Measurements from ENCODE around the gene SH3PXD2A.
A peak's percentile ranks its signal among the peaks of the same experiment; 100 is the strongest.

DNA sequence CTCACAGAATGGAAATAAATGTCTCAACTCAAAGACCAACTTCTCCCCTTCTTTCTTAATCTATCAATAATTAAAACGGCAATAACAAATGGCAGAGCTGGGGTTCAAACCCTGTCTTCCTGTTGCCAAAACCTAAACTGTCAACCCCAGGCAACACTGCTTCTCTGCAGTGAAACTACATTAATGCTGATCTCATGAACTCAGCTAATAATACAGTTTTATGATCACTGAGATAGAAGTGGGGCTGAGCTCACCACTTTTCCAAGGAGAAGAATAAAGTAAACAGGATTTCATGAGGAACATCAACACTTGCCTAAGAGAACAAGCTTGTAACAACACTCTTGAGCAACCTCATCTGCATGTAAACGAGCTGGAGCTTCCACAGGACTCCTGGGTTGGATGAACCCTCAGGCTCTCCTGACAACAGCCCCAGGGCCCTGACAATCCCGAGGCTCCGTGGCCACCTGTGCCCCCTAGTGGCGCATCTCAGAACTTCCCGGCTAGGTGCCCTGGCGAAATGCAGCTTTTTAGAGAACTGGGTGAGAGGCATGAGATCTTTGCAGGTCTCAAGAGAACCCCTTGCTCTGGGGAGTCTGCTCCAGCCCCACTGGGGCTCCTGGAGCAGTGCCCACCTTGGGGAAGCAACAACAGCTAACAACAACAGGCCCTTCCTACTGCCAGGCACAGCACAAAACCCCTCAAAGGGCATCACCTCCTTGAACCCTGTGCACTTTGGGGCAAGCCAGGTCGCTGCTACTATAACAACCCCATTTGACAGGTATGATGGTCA lies 169.3 kb downstream of the SH3PXD2A start:
- TF ChIP-seq, protein P1, sequence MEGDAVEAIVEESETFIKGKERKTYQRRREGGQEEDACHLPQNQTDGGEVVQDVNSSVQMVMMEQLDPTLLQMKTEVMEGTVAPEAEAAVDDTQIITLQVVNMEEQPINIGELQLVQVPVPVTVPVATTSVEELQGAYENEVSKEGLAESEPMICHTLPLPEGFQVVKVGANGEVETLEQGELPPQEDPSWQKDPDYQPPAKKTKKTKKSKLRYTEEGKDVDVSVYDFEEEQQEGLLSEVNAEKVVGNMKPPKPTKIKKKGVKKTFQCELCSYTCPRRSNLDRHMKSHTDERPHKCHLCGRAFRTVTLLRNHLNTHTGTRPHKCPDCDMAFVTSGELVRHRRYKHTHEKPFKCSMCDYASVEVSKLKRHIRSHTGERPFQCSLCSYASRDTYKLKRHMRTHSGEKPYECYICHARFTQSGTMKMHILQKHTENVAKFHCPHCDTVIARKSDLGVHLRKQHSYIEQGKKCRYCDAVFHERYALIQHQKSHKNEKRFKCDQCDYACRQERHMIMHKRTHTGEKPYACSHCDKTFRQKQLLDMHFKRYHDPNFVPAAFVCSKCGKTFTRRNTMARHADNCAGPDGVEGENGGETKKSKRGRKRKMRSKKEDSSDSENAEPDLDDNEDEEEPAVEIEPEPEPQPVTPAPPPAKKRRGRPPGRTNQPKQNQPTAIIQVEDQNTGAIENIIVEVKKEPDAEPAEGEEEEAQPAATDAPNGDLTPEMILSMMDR (conservative IDR thresholded peaks at IDR 0.05; ENCODE audit: low read depth, low read length), result peak; percentile 94
- no peak for TF ChIP-seq EZH2 (IDR thresholded peaks at IDR 0.05; ENCODE audit: borderline replicate concordance, low read depth, low read length, poor library complexity, severe bottlenecking)
